Measurements from ENCODE around the gene SH2D4B.

The SH2D4B gene

DNA sequence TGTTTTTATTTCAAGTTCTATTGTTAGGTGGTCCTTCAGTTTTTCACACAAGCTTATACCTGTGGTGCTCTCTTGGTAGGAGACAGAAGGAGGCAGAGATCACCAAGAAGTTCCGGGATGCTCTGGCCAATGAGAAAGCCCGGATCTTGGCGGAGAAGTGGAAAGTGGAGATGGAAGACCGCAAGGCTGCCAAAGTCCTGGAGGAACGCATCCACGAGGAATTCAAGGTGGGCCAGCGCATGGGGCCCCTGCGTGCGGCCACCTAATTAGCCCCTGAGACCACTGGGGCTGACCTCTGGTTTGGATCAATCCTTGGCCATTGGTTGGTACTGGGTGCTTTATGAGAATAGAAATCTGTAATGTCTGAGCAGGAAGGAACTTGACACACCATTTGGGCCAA, 33.6 kb downstream of the SH2D4B start:
- H3K4me3 ChIP-seq (ENCODE audit: low read depth, low read length) = no peak overlapping the region
- TF ChIP-seq, protein P1, sequence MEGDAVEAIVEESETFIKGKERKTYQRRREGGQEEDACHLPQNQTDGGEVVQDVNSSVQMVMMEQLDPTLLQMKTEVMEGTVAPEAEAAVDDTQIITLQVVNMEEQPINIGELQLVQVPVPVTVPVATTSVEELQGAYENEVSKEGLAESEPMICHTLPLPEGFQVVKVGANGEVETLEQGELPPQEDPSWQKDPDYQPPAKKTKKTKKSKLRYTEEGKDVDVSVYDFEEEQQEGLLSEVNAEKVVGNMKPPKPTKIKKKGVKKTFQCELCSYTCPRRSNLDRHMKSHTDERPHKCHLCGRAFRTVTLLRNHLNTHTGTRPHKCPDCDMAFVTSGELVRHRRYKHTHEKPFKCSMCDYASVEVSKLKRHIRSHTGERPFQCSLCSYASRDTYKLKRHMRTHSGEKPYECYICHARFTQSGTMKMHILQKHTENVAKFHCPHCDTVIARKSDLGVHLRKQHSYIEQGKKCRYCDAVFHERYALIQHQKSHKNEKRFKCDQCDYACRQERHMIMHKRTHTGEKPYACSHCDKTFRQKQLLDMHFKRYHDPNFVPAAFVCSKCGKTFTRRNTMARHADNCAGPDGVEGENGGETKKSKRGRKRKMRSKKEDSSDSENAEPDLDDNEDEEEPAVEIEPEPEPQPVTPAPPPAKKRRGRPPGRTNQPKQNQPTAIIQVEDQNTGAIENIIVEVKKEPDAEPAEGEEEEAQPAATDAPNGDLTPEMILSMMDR (IDR thresholded peaks at IDR 0.05; ENCODE audit: low read depth, low read length, missing control alignments) = no peak
- DNase-seq (ENCODE audit: low read depth) = no peak

DNA sequence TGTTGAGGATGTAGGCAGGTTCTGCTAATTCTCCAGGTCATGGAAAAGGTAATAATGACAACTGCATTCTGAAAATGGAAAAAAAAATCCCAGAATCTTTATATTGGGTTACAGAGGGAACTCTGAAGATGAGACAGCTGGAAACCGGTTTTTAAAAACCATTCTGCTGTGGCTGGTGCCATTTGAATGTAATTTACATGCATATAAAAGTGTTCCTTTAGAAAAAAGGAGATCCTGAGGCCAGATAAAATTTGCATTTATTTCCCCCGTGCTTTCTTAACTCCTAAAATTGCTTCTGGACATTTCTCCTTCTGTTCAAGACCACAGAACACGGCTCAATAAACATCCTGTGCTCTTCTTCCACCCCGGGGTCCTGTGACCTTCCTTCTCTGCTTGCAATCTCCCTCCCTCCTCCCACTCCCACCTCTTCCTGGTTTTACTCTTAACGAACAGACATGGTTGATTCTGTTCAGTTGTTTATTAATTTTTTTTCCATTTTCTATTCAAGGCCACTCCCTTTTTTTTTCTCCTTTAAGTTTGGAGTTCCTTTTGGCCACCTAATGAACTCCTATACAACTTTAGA, 41.6 kb downstream of the SH2D4B start:
- no peak overlapping the region for H3K4me3 ChIP-seq (ENCODE audit: low read depth, low read length)
- TF ChIP-seq, protein P1 (IDR thresholded peaks at IDR 0.05; ENCODE audit: low read depth, low read length, missing control alignments) = no peak
- no peak for DNase-seq (ENCODE audit: low read depth)

DNA sequence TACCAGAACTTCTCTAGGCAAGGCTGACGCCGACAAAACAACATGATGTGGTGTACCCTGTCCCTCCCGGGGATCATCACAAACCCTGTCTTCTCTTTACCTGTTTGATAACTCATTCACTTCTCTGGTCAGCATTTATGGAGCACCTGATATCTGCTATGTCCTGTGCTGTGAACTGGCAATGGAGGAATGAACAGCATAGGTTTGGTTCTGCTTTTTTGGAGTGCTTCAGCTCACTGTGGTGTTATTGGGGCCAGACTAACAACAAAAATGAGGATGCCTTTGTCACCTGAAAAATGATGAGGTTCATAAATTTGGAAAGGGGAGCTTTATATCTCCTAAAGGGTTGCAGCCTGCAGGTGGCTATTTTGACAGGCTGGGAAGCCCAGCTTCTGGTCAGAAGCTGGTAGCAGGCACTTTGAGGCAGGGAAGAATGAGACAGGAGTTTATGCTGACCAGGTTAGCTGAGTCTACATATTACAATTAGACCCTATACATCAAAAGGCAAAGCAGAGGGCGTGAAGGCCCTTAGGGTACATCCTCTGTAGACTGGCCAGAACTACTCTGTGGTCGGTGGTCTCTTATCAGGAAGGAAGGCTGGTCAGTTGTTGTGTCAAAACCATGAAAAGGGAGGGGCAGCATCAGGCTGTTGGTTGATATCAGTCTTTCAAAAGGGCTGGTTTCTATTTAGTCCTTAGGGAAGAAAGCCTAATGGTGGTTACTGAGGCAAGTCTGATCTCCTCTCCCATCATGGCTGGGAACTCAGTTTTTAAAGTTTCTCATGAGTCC, 42.3 kb downstream of the SH2D4B start:
- TF ChIP-seq, protein P1 (IDR thresholded peaks at IDR 0.05; ENCODE audit: low read depth, low read length, missing control alignments) = no peak
- H3K4me3 ChIP-seq (ENCODE audit: low read depth, low read length) = no peak overlapping the region
- no peak for DNase-seq (ENCODE audit: low read depth)

DNA sequence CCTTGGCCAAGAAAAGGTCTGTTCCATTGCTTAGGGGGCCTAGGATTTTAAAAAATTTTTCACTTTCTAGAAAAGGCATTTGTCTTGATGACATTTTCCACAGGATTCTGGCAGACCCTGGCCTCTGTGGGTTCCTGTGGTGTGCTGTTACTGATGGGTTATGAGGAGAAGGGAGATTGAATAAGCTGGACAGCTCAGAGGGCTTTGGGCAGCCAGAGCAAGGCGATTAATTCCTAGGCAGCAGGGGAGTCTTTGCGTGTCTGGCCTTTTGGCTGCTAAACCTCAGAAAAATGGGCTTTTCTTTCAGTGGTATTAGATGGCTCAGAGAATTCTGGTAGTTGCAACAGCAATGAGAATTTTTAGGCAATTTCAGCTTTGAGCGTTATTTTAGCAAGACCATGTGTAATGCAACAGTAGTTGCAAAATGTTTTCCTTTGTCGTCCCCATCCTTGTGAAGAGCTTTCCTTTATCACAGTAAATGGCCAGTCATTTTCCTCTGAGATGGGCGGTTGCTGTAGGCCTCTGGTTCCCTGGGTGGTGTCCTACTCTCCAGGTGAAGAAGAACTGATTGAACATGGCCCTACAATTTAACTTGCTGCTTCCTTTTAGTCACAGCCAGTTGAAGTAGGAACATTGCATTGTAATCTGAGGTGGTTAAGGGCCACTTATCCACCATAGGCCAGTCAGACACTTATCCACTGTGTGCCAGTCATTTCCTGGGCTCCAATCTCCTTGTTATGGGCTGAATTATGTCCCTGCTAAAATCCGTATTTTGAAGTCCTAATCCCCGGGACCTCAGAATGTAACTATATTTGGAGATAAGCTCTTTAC, 43.2 kb downstream of the SH2D4B start:
- H3K4me3 ChIP-seq (ENCODE audit: low read depth, low read length) = no peak overlapping the region
- TF ChIP-seq, protein P1 (IDR thresholded peaks at IDR 0.05; ENCODE audit: low read depth, low read length, missing control alignments) = no peak
- no peak for DNase-seq (ENCODE audit: low read depth)

DNA sequence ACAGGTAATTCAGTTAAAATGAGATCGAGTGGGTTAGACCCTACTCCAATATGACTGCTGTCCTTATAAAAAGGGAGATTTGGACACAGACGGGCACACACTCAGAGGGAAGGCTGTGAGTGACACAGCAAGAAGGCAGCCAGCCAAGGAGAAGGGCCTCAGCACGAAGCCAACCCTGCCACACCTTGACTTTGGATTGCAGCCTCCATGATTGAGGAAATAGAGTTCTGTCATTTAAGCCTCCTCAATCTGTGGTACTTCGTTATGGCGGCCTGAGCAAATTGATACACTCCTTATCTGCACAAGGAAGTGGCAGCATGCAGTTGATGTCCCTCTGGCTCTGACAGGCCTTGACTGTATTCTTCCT, 43.8 kb downstream of the SH2D4B start:
- DNase-seq (ENCODE audit: low read depth) = no peak
- TF ChIP-seq, protein P1 (IDR thresholded peaks at IDR 0.05; ENCODE audit: low read depth, low read length, missing control alignments) = no peak
- no peak overlapping the region for H3K4me3 ChIP-seq (ENCODE audit: low read depth, low read length)

DNA sequence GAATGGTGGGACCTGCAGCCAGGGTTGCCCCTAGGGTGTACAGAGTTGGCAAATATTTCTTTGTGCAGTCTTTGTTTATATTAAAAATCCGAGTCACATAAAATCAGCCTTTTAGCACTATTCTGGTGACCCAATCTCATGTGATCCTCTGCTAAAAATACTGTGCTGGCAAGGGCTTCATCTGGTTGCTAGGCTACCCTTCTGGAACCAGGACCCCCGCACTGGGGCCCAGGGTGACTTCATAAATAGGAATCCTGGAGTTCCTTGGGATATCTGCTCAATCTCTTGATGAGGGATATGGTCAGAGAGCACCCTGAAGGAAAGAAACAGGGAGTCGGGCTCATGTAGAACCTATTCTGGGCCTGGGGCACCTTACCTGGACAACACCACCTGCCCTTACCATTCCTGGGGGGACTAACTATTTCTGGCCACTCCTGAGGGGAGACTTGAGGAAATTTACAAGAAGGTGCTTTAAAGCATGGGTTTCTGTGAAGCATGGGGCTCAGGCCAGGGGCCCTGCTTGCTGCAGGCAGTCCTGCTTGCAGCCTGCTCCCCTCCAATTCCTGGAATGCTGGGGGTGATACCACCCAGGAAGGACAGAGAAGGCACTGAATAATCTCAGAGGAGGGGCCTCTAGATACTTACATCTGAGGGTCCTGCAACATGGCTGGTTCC, 44.7 kb downstream of the SH2D4B start:
- TF ChIP-seq, protein P1 (IDR thresholded peaks at IDR 0.05; ENCODE audit: low read depth, low read length, missing control alignments) = no peak
- H3K4me3 ChIP-seq (ENCODE audit: low read depth, low read length) = no peak overlapping the region
- DNase-seq (ENCODE audit: low read depth) = no peak
